C4-2B (cell line): ENCODE measurements around the gene PNPLA6.

Experiments
- CTCF ChIP-seq: fragments of 450-650 bp; conservative IDR thresholded peaks from 2 replicates; pipeline ENCODE4 v1.5.1; 2017; ENCODE audit warnings: mild to moderate bottlenecking
- ZFX ChIP-seq: fragments of 450-650 bp; IDR thresholded peaks from 2 replicates; pipeline ENCODE4 v1.6.1; 2017

DNA sequence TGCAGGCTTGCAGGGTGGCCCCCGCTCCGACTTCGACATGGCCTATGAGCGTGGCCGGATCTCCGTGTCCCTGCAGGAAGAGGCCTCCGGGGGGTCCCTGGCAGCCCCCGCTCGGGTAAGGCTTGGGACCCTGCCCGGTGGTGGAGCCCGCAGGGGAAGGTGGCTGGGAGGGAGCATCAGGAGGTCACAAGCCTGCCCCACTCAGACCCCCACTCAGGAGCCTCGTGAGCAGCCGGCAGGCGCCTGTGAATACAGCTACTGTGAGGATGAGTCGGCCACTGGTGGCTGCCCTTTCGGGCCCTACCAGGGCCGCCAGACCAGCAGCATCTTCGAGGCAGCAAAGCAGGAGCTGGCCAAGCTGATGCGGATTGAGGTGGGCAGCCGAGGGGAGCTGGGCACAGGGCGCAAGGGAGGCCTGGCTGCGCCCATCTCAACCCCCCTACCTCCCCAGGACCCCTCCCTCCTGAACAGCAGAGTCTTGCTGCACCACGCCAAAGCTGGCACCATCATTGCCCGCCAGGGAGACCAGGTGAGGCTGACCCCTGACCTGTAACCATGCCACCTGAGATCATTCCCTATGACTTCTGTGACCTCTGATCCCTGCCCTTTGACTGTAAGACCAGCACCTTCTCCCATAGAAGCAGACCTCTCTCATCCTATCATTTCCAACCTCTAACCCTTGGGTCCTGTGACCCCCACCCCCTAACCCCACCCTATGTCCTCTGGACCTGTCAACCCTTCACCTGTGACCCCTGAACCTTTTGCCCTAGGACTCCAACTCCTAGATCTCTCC, 7.2 kb downstream of the PNPLA6 start:
- no peak for TF ChIP-seq CTCF
- no peak for TF ChIP-seq ZFX
